Measurements from ENCODE around the gene DMAC2L.
"Not testable (repeated sequence)": the region's sequence is repeated elsewhere in the genome, so short reads cannot be mapped to it uniquely, and the experiment has no call there.

DMAC2L gene

GRCh38 chr14:50359631-50360030 is 47.5 kb downstream of the DMAC2L start:
- Mint-ChIP-seq H3K9me3 (peaks cover 0 to 5% of the 10 kb centered on the region in 2 donors), H3K27me3 (no peaks in the 10 kb centered on the region), H3K4me1 (peaks cover 43% of the 10 kb centered on the region), H3K4me3 (no peak overlapping the region), H3K27ac (no peak overlapping the region)
- ATAC-seq (no peak), DNase-seq (no peak)

DNA sequence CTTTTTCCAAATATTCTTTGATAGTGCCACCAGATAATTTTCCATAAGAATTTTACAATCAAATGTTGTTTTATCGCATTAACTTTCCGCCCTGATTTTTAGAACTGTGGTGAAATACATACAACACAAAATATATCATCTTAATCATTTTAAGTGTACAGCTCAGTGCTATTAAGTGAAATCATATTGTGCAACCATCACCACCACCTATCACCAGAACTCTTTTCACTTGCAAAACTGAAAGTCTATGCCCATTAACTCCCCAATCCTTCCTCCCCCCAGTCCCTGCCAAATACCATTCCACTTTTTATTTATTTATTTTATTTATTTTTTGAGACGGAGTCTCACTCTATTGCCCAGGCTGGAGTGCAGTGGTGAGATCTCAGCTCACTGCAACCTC is 48.0 kb downstream of the DMAC2L start:
- H3K27me3 Mint-ChIP-seq, result no peaks in the 10 kb centered on the region
- no peak overlapping the region for H3K4me3 Mint-ChIP-seq
- no peak overlapping the region for H3K27ac Mint-ChIP-seq
- H3K4me1 Mint-ChIP-seq, result peaks cover 43% of the 10 kb centered on the region
- H3K9me3 Mint-ChIP-seq, result peaks cover 0 to 5% of the 10 kb centered on the region in 2 donors
- DNase-seq (no peak), ATAC-seq (no peak)

DNA sequence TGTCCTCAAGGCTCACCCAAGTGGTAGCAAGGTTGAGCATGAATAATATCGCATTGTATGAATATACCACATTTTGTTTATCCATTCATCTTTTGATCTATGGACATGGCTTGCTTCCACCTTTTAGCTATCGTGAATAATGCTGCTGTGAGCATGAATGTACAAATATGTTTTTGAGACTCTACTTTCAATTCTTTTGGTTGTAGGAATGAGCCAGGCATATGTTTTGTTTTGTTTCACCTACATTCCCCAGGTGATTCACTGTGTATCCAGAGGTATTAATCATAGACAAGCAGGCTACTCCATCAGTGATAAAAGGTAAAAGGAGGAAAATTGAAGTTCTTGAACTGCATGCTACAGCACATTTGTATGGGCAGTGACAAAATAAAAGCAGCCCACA is 48.7 kb downstream of the DMAC2L start:
- peaks cover 39% of the 10 kb centered on the region for H3K4me1 Mint-ChIP-seq
- H3K9me3 Mint-ChIP-seq, result peaks cover 0 to 5% of the 10 kb centered on the region in 2 donors
- H3K27me3 Mint-ChIP-seq, result no peaks in the 10 kb centered on the region
- H3K27ac Mint-ChIP-seq, result no peak overlapping the region
- no peak for DNase-seq
- ATAC-seq, result no peak
- H3K4me3 Mint-ChIP-seq, result no peak overlapping the region

DNA sequence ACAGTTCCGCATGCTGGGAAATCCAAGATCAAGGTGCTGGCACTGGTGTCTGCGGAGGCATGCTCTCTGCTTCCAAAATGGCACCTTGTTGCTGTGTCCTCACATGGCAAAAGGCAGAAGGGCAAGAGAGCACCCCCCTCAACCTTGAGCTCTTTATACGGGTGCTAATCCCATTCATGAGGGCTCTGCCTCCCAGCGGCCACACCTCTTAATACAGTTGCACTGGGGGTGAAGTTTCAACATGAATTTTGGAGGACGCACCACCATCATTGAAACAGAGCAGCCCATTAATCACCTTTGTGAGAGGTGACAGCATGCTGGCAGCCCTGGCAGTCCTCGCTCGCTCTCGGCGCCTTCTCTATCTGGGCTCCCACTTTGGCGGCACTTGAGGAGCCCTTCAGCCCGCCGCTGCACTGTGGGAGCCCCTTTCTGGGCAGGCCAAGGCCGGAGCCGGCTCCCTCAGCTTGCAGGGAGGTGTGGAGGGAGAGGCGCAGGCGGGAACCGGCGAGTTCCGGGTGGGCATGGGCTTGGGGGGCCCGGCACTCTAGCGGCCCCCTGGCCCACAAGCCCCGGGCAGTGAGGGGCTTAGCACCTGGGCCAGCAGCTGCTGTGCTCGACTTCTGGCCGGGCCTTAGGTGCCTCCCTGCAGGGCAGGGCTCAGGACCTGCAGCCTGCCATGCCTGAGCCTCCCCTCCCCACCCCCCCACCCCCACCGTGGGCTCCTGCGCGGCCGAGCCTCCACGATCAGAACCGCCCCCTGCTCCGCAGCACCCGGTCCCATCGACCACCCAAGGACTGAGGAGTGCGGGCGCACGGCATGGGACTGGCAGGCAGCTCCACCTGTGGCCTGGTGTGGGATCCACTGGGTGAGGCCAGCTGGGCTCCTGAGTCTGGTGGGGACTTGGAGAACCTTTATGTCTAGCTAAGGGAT is 49.6 kb downstream of the DMAC2L start:
- not testable (repeated sequence) for DNase-seq, H3K27ac Mint-ChIP-seq, H3K9me3 Mint-ChIP-seq, H3K4me3 Mint-ChIP-seq, ATAC-seq, H3K27me3 Mint-ChIP-seq
- peaks cover 46% of the 10 kb centered on the region for H3K4me1 Mint-ChIP-seq

DNA sequence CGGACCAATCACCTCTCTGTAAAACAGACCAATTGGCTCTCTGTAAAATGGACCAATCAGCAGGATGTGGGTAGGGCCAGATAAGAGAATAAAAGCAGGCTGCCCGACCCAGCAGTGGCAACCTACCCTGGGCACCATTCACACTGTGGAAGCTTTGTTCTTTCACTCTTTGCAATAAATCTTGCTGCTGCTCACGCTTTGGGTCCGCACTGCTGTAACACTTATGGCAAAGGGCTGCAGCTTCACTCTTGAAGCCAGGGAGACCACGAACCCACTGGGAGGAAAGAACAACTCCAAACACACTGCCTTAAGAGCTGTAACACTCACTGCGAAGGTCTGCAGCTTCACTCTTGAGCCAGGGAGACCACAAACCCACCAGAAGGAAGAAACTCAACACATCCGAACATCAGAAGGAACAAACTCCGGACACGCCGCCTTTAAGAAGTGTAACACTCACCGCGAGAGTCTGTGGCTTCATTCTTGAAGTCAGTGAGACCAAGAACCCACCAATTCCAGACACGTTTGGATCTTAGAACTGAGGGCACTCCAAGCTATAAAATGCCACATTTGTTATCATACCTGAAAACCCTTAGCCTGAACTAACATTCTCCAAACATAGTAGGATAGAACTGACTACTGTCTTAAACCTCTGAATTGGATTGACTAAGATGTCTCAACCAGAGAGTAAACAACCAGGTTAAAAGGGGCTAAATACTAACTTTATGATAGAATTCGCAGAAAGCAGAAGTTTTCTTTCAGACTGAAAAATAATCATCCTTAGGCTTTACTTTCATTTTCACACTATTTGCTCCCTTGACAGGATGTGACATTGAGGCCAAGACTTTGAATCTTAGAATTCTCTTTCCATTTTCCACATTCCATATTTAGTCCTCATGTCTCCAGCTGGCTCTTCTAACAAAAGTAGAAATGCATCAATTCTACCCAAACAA is 50.9 kb downstream of the DMAC2L start:
- ATAC-seq (peak; percentile 52), DNase-seq (peak; percentile 50 to 57)
- Mint-ChIP-seq H3K4me3 (peak overlapping the region; percentile 95 to 98), H3K4me1 (peaks cover 45% of the 10 kb centered on the region), H3K27ac (peak overlapping the region; percentile 81 to 98), H3K9me3 (peaks cover 0 to 5% of the 10 kb centered on the region in 2 donors), H3K27me3 (no peaks in the 10 kb centered on the region)

DNA sequence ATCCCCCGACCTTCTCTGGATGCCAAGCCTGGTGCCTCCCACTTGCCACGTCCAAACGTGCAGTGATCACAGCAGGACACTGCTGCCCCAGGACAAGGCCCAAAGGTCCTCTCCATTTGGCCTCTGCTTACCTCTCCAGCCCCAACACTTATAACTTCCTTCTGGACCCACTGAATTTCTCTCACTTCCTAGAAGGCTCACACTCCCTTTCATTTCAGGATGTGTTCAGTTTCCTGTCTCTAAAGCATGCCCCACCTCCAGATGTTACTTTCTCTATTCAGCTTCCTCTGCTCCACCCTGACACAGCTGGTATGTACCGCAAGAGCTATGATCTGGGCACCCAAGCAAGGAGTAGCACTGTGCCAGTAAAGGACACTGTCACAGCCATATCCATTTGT is 51.6 kb downstream of the DMAC2L start:
- Mint-ChIP-seq H3K27ac (peak overlapping the region; percentile 81 to 98), H3K27me3 (no peaks in the 10 kb centered on the region), H3K4me1 (peaks cover 44% of the 10 kb centered on the region), H3K9me3 (peaks cover 0 to 5% of the 10 kb centered on the region in 2 donors), H3K4me3 (peak overlapping the region; percentile 95 to 98)
- DNase-seq, result peak; percentile 28 to 56
- peak; percentile 95 for ATAC-seq

DNA sequence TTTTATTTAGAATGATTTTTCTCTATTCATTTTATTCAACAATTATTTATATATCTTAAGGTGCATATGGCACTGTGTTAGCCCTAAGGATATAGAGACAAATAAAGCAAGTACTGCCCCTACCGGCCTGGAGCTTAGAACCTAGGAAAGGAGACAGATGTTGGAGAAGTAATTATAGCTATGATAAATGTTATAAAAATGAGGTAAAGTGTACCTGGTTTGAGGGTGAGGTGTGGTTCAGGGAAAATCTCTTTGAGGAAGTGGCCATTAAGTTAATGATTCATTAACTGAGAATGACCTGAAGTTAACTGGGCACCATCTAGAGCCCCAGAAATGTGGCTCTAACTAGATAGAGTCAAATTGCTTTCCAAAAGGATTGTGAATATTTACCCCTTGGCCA is 52.7 kb downstream of the DMAC2L start:
- Mint-ChIP-seq H3K4me1 (peaks cover 44% of the 10 kb centered on the region), H3K9me3 (peaks cover 0 to 5% of the 10 kb centered on the region in 2 donors), H3K27ac (no peak overlapping the region), H3K27me3 (no peaks in the 10 kb centered on the region), H3K4me3 (no peak overlapping the region)
- no peak for DNase-seq
- no peak for ATAC-seq

DNA sequence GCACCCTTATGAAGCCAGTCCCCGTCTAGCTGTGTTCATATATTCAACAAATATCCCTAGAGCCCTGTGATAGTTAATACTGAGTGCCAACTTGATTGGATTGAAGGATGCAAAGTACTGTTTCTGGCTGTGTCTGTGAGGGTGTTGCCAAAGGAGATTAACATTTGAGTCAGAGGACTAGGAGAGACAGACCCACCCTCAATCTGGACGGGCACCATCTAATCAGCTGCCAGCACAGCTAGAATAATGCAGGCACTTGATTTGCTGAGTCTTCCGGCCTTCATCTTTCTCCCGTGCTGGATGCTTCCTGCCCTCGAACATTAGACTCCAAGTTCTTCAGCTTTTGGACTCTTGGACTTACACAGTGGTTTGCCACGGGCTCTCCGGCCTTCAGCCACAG is 53.4 kb downstream of the DMAC2L start:
- H3K27me3 Mint-ChIP-seq, ATAC-seq, DNase-seq, H3K4me3 Mint-ChIP-seq, H3K27ac Mint-ChIP-seq, H3K9me3 Mint-ChIP-seq: not testable (repeated sequence)
- peaks cover 39% of the 10 kb centered on the region for H3K4me1 Mint-ChIP-seq

- peak overlapping the region in 1 of 2 donors; percentile 35 for H3K27ac Mint-ChIP-seq
- DNase-seq (no peak), ATAC-seq (no peak)
- peaks cover 35% of the 10 kb centered on the region for H3K4me1 Mint-ChIP-seq
- no peak overlapping the region for H3K4me3 Mint-ChIP-seq
- H3K27me3 Mint-ChIP-seq, result no peaks in the 10 kb centered on the region
- H3K9me3 Mint-ChIP-seq, result peaks cover 7 to 9% of the 10 kb centered on the region in 2 donors
These were observed 54.0 kb downstream of the DMAC2L start for GRCh38 chr14:50366115-50366514.

- peak overlapping the region in 1 of 2 donors; percentile 6 for H3K4me3 Mint-ChIP-seq
- peaks cover 7 to 9% of the 10 kb centered on the region in 2 donors for H3K9me3 Mint-ChIP-seq
- H3K27me3 Mint-ChIP-seq, result no peaks in the 10 kb centered on the region
- peaks cover 35% of the 10 kb centered on the region for H3K4me1 Mint-ChIP-seq
- ATAC-seq (no peak), DNase-seq (no peak)
- peak overlapping the region; percentile 28 to 35 for H3K27ac Mint-ChIP-seq
These were observed 54.5 kb downstream of the DMAC2L start for GRCh38 chr14:50366589-50366988.

GRCh38 chr14:50371546-50371945 is 59.4 kb downstream of the DMAC2L start:
- peaks cover 11% of the 10 kb centered on the region for H3K4me1 Mint-ChIP-seq
- no peaks in the 10 kb centered on the region for H3K27me3 Mint-ChIP-seq
- H3K27ac Mint-ChIP-seq, result no peak overlapping the region
- peaks cover 5 to 7% of the 10 kb centered on the region in 2 donors for H3K9me3 Mint-ChIP-seq
- no peak for DNase-seq
- no peak overlapping the region for H3K4me3 Mint-ChIP-seq
- ATAC-seq, result no peak

GRCh38 chr14:50373959-50374358 is 61.8 kb downstream of the DMAC2L start:
- Mint-ChIP-seq H3K27me3 (no peaks in the 10 kb centered on the region), H3K9me3 (peaks cover 5 to 7% of the 10 kb centered on the region in 2 donors), H3K27ac (no peak overlapping the region), H3K4me3 (no peak overlapping the region), H3K4me1 (no peaks in the 10 kb centered on the region)
- ATAC-seq, result no peak
- no peak for DNase-seq

DNA sequence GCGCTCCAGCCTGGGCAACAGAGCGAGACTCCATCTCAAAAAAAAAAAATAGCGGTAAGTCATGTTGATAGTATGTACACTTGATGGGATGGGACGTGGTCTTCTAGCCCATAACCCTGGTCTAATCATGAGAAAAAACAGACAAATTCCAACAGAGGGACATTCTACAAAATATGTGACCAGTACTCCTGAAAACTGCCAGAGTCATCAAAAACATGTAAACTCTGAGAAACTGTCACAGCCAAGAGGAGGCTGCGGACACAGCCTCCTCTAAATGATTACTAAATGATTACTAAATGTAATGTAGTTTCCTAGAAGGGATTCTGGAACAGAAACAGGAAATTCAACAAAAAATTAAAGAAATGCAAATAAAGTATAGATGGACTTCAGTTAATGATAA is 63.6 kb downstream of the DMAC2L start:
- Mint-ChIP-seq H3K27me3 (no peaks in the 10 kb centered on the region), H3K4me1 (no peaks in the 10 kb centered on the region), H3K4me3 (no peak overlapping the region), H3K9me3 (peaks cover under 1% of the 10 kb centered on the region in 2 donors), H3K27ac (no peak overlapping the region)
- DNase-seq, result no peak
- no peak for ATAC-seq

Measured in stimulated activated naive CD8-positive, alpha-beta T cell treated with anti-CD3 and anti-CD28 coated beads, Interleukin-15, amount 100 ng/mL, for 72 hours (primary cell).